NCI-H128 (cell line): ENCODE results near the gene CAMK1D.
"Not testable (repeated sequence)": the region's sequence is repeated elsewhere in the genome, so short reads cannot be mapped to it uniquely, and the experiment has no call there.

Experiments
- DNase-seq: peaks from one replicate; lab custom pipeline; 2025; ENCODE audit not compliant: unreplicated experiment; lab: John Stamatoyannopoulos, UW

The CAMK1D gene

GRCh38 chr10:12835709-12836108, 486.4 kb downstream of the CAMK1D start:
- DNase-seq, result no peak

- DNase-seq, result no peak
Measured at GRCh38 chr10:12838366-12838765, 489.0 kb downstream of the CAMK1D start.

- DNase-seq, result no peak
Measured at GRCh38 chr10:12838995-12839927, 489.9 kb downstream of the CAMK1D start.

GRCh38 chr10:12839941-12840611, 490.7 kb downstream of the CAMK1D start:
- DNase-seq, result no peak

- no peak for DNase-seq
Measured at GRCh38 chr10:12841426-12841825, 492.1 kb downstream of the CAMK1D start.

- no peak for DNase-seq
Measured at GRCh38 chr10:12841826-12842225, 492.5 kb downstream of the CAMK1D start.

- no peak for DNase-seq
Measured at GRCh38 chr10:12842310-12842709, 493.0 kb downstream of the CAMK1D start.

- no peak for DNase-seq
Measured at GRCh38 chr10:12843296-12843945, 494.1 kb downstream of the CAMK1D start.

- DNase-seq, result no peak
Measured at GRCh38 chr10:12844811-12845483, 495.6 kb downstream of the CAMK1D start.

GRCh38 chr10:12846718-12847117, 497.4 kb downstream of the CAMK1D start:
- no peak for DNase-seq

- no peak for DNase-seq
Measured at GRCh38 chr10:12847361-12847975, 498.1 kb downstream of the CAMK1D start.

GRCh38 chr10:12848439-12849173, 499.3 kb downstream of the CAMK1D start:
- no peak for DNase-seq

- DNase-seq, result no peak
Measured at GRCh38 chr10:12849319-12850181, 500.2 kb downstream of the CAMK1D start.

GRCh38 chr10:12852687-12853086, 503.3 kb downstream of the CAMK1D start:
- DNase-seq, result no peak

GRCh38 chr10:12854988-12855387, 505.6 kb downstream of the CAMK1D start:
- DNase-seq, result no peak

GRCh38 chr10:12862459-12862858, 513.1 kb downstream of the CAMK1D start:
- DNase-seq, result no peak

- DNase-seq, result not testable (repeated sequence)
Measured at GRCh38 chr10:12865515-12865914, 516.2 kb downstream of the CAMK1D start.

GRCh38 chr10:12868229-12868628, 518.9 kb downstream of the CAMK1D start:
- DNase-seq, result no peak

- DNase-seq, result no peak
Measured at GRCh38 chr10:12869427-12869826, 520.1 kb downstream of the CAMK1D start.
